HEK293T (cell line): ENCODE measurements around the gene UBD.

ENCODE experiments used
- CTCF ChIA-PET: fragments of 350-600 bp; formaldehyde crosslinking; extraction: SDS; loops from one replicate; lab custom pipeline; 2021; ENCODE audit warnings: antibody characterized with exemption, inconsistent platforms; lab: Yijun Ruan, JAX
- POLR2A ChIA-PET: fragments of 350-600 bp; formaldehyde crosslinking; extraction: SDS; loops from one replicate; lab custom pipeline; 2020; ENCODE audit warnings: antibody characterized with exemption, inconsistent platforms; lab: Yijun Ruan, JAX
- DNase-seq: peaks from one replicate; pipeline ENCODE4 v3.0.0; 2012; ENCODE audit warnings: mixed read lengths; ENCODE audit errors: extremely low spot score
- ARNT ChIP-seq: fragments of 450-650 bp; IDR thresholded peaks from 2 replicates; pipeline ENCODE4 v1.6.1; 2017; ENCODE audit warnings: mild to moderate bottlenecking
- BHLHE40 ChIP-seq: fragments of 450-650 bp; IDR thresholded peaks from 2 replicates; pipeline ENCODE4 v1.6.1; 2016; ENCODE audit warnings: mild to moderate bottlenecking, moderate library complexity, borderline replicate concordance
- CTBP1 ChIP-seq: fragments of 450-650 bp; IDR thresholded peaks from 2 replicates; pipeline ENCODE4 v1.6.1; 2016; ENCODE audit warnings: borderline replicate concordance
- ELF4 ChIP-seq: fragments of 450-650 bp; IDR thresholded peaks from 2 replicates; pipeline ENCODE4 v1.6.1; 2017; ENCODE audit warnings: antibody characterized with exemption
- FOXA1 ChIP-seq: fragments of 450-650 bp; IDR thresholded peaks from 2 replicates; pipeline ENCODE4 v1.6.1; 2016; ENCODE audit warnings: mild to moderate bottlenecking
- FOXK2 ChIP-seq: fragments of 450-650 bp; IDR thresholded peaks from 2 replicates; pipeline ENCODE4 v1.6.1; 2016; ENCODE audit warnings: mild to moderate bottlenecking
- FOXM1 ChIP-seq: fragments of 450-650 bp; IDR thresholded peaks from 2 replicates; pipeline ENCODE4 v1.6.1; 2017; ENCODE audit warnings: mild to moderate bottlenecking, borderline replicate concordance
- HDGF ChIP-seq: fragments of 450-650 bp; IDR thresholded peaks from 2 replicates; pipeline ENCODE4 v1.6.1; 2017; ENCODE audit warnings: antibody characterized with exemption, borderline replicate concordance
- L3MBTL2 ChIP-seq: fragments of 450-650 bp; conservative IDR thresholded peaks from 2 replicates; pipeline ENCODE4 v1.6.1; 2016; ENCODE audit warnings: mild to moderate bottlenecking
- LEF1 ChIP-seq: fragments of 450-650 bp; IDR thresholded peaks from 2 replicates; pipeline ENCODE4 v1.6.1; 2017; ENCODE audit warnings: mild to moderate bottlenecking, borderline replicate concordance
- NFRKB ChIP-seq: fragments of 450-650 bp; IDR thresholded peaks from 2 replicates; pipeline ENCODE4 v1.6.1; 2016; ENCODE audit warnings: mild to moderate bottlenecking, moderate library complexity
- SP1 ChIP-seq: fragments of 450-650 bp; IDR thresholded peaks from 2 replicates; pipeline ENCODE4 v1.6.1; 2017
- SUZ12 ChIP-seq: fragments of 450-650 bp; IDR thresholded peaks from 2 replicates; pipeline ENCODE4 v1.6.1; 2016; ENCODE audit warnings: mild to moderate bottlenecking
- TARDBP ChIP-seq: fragments of 450-650 bp; IDR thresholded peaks from 2 replicates; pipeline ENCODE4 v1.6.1; 2016
- ZNF384 ChIP-seq: fragments of 450-650 bp; IDR thresholded peaks from 2 replicates; pipeline ENCODE4 v1.6.1; 2016
- TF ChIP-seq, protein P1 (sequence below): fragments of 450-650 bp; IDR thresholded peaks from 2 replicates; pipeline ENCODE4 v1.6.1; 2016

UBD gene

GRCh38 chr6:29521006-29521680 lies 38.4 kb downstream of the UBD start:
- POLR2A ChIA-PET, result no interaction called here
- no peak for TF ChIP-seq TARDBP
- CTCF ChIA-PET, result no interaction called here
- DNase-seq, result no peak

- DNase-seq, result no peak
- CTCF ChIA-PET, result interaction anchor here (0.6 kb wide), 1 partner anchor 373 kb away, joined by 4 read pairs; no protein-coding TSS in a partner anchor
- POLR2A ChIA-PET, result no interaction called here
- TF ChIP-seq BHLHE40, result no peak
- TF ChIP-seq FOXM1, result no peak
- TF ChIP-seq SUZ12, result no peak
- TF ChIP-seq ARNT, result no peak
- TF ChIP-seq, protein P1, sequence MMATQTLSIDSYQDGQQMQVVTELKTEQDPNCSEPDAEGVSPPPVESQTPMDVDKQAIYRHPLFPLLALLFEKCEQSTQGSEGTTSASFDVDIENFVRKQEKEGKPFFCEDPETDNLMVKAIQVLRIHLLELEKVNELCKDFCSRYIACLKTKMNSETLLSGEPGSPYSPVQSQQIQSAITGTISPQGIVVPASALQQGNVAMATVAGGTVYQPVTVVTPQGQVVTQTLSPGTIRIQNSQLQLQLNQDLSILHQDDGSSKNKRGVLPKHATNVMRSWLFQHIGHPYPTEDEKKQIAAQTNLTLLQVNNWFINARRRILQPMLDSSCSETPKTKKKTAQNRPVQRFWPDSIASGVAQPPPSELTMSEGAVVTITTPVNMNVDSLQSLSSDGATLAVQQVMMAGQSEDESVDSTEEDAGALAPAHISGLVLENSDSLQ, result no peak
- TF ChIP-seq LEF1, result no peak
- TF ChIP-seq L3MBTL2, result no peak
- TF ChIP-seq CTBP1, result no peak
- no peak for TF ChIP-seq HDGF
- no peak for TF ChIP-seq TARDBP
- TF ChIP-seq FOXA1, result no peak
- no peak for TF ChIP-seq NFRKB
- no peak for TF ChIP-seq FOXK2
- no peak for TF ChIP-seq ZNF384
- no peak for TF ChIP-seq SP1
- no peak for TF ChIP-seq ELF4
Measured at GRCh38 chr6:29520232-29520631, 39.3 kb downstream of the UBD start.

DNA sequence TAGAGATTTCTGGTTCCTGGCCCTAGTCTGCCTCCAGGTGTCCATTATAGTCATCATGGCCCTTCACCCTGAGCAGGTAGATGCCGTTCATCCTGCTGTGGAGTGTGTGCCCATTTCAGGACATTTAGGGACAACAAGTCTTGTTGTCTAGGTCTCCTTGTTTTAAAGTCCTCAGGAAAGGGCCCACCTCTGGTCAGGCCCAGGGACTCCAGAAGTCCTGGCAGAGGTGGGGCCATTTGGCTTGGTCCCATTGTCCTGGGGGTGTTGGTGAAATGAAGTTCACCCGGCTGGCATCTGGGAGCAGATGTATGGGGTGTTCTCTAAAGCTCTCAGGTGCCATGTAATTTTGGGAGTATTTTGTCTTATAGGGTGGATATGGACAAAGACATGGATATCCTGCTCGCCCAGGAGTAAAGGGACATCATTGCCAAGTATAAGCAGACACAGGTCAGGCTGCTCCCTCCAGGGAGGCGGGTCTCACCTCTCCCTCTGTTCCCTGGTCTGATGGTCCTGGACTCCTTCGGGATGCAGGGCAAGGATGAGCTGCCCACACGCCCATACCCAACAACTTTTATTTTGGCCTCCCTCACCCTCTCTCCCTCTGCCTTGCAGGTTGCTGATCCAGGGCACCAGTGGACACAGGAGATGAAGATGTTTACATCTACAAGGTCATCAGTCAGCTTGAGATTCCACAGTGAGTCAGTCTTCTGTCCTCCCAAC lies 40.1 kb downstream of the UBD start:
- CTCF ChIA-PET, result interaction anchor here (0.6 kb wide), 1 partner anchor 372 kb away, joined by 4 read pairs; no protein-coding TSS in a partner anchor
- POLR2A ChIA-PET, result no interaction called here
- no peak for TF ChIP-seq FOXK2
- TF ChIP-seq ARNT, result no peak
- no peak for TF ChIP-seq ZNF384
- no peak for TF ChIP-seq TARDBP
- TF ChIP-seq FOXA1, result no peak
- DNase-seq, result no peak

DNA sequence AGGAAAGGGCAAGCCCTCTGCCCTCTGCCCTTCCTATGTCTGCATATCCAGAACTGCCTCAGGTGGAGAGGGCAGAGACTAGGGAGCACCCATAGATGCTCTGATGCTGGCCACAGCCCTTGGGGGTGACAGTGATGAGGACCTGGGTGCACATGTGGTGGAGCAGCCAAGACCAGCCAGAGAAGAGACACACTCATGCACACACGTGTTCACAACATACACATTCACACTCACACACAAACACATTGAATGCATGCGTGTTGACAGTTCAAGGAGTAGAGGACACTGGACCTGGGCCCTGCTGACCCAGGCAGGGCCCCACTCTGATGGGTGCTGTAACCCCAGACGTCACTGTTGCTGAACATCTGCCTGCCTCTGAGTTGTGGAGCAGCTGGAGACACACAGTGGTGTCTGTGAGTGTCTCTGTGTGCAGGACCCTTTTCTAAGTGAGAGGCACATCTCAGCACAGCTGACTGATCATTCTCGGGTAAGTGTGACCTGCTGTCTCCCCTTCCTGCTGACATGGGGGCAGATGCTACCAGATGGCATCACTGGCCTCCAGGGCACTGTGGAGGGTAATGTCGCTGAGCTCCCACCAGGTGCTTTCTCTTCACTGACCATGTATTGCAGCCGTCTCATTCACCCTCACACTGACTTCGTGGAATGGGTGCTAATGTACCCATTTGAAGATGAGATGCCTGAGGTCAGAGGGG lies 41.6 kb downstream of the UBD start:
- ChIA-PET POLR2A (no interaction called here), CTCF (no interaction called here)
- TF ChIP-seq LEF1, result no peak
- TF ChIP-seq FOXK2, result no peak
- no peak for TF ChIP-seq ELF4
- TF ChIP-seq FOXA1, result no peak
- no peak for TF ChIP-seq HDGF
- TF ChIP-seq, protein P1, result no peak
- TF ChIP-seq SP1, result no peak
- TF ChIP-seq SUZ12, result no peak
- no peak for TF ChIP-seq CTBP1
- no peak for TF ChIP-seq NFRKB
- no peak for TF ChIP-seq FOXM1
- no peak for TF ChIP-seq TARDBP
- TF ChIP-seq ZNF384, result no peak
- no peak for TF ChIP-seq ARNT
- TF ChIP-seq L3MBTL2, result no peak

DNA sequence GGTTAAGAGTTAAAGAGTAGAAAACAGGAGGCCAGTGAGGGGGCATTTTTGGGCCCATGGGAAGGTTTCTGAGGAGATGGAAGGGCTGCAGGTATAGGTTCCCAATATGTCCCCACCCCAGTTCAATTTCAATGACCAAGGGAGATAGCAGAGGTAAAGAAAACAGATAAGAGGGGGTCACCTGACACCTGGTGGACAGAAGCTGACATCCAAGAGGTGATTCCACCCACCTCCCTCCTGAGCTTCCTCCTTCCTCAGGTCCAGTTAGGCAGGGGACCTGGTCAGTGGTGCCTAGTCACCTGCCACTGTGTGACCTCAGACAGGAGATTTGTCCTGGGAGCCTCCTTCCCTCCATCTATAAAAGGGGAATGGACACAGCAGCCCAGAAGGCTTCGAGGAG lies 42.3 kb downstream of the UBD start:
- ChIA-PET CTCF (no interaction called here), POLR2A (no interaction called here)
- TF ChIP-seq CTBP1, result no peak
- TF ChIP-seq BHLHE40, result no peak
- no peak for DNase-seq

More for the DNA sequence above, 41.6 kb downstream of the UBD start:
- DNase-seq, result no peak

DNA sequence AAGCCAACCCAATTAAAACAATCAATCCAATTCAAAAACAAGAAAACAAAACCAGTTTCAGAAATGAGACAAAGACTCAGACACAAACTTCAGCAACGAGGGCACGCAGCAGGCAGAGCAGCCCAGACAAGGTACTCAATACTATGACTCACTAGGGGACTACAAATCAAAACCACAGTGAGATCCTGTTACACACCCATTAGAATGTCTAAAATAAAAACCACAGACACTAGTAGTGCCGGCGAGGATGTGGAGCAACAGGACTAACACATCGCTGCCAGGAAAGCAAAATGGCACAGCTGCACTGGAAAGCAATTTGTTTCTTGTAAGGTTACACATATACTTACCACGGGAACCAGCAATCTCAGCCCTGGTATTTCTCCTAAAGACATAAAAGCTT lies 43.4 kb downstream of the UBD start:
- ChIA-PET CTCF (no interaction called here), POLR2A (no interaction called here)
- DNase-seq, result peak; percentile 28
- no peak for TF ChIP-seq TARDBP
- TF ChIP-seq, protein P1, result peak; percentile 76
